ENCODE measurements around the gene MRTFB. TPM values are rescaled to one million over a fixed set of nuclear protein-coding genes. Genes with fewer than 3 reads are reported as not detected.

MRTFB gene
- polyA plus RNA-seq, 1 experiment, result 6.2 TPM

DNA sequence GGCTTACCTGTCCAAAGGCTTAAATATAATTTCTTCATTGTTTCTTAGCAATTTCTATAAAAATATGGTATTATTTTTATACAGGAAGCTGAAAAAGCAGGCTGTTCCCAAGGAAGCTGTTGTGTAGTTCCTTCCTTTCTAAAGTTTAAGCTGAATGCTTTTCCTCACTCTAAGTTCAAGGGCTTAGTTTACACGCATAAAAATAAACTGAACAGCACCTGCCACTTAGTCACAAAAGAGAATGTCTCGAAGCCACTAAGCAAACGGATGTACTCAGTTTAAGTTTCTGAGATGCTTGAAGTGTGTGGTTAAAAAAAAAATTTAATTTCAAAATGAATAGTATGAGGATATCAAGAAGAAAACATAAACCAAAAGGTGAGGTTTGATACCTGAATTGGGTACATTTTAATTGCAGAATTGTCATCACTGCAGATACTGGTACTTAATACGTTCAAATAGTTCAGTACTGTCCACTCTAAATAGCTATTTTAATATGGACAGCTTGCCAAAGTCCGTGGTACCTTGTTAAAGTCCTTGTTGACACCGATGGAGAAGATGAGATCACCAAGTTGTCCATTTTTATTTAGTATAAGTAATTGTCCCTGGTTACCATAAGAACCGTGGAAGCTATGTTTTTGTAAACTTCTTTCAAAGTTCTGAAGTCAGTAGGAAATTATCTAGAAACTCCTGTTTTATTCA lies 38.1 kb downstream of the MRTFB start:
- H3K4me3 ChIP-seq (ENCODE audit: low read depth, low read length), result no peak overlapping the region
- ChIA-PET CTCF (interaction anchor here (0.9 to 1.7 kb wide), 3 partner anchors 9 to 18 kb away, joined by 3 to 6 read pairs (median 5); no protein-coding TSS in a partner anchor), POLR2A (no interaction called here)
- TF ChIP-seq, protein P1, sequence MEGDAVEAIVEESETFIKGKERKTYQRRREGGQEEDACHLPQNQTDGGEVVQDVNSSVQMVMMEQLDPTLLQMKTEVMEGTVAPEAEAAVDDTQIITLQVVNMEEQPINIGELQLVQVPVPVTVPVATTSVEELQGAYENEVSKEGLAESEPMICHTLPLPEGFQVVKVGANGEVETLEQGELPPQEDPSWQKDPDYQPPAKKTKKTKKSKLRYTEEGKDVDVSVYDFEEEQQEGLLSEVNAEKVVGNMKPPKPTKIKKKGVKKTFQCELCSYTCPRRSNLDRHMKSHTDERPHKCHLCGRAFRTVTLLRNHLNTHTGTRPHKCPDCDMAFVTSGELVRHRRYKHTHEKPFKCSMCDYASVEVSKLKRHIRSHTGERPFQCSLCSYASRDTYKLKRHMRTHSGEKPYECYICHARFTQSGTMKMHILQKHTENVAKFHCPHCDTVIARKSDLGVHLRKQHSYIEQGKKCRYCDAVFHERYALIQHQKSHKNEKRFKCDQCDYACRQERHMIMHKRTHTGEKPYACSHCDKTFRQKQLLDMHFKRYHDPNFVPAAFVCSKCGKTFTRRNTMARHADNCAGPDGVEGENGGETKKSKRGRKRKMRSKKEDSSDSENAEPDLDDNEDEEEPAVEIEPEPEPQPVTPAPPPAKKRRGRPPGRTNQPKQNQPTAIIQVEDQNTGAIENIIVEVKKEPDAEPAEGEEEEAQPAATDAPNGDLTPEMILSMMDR (IDR thresholded peaks at IDR 0.05; ENCODE audit: insufficient read depth, low read depth, low read length), result no peak
- no peaks in the 10 kb centered on the region for H3K27me3 ChIP-seq (ENCODE audit: control insufficient read depth, insufficient read depth, low read length)
- H3K36me3 ChIP-seq (ENCODE audit: control insufficient read depth, insufficient read depth, low read length), result no peaks in the 10 kb centered on the region
- DNase-seq (ENCODE audit: low read depth), result no peak

DNA sequence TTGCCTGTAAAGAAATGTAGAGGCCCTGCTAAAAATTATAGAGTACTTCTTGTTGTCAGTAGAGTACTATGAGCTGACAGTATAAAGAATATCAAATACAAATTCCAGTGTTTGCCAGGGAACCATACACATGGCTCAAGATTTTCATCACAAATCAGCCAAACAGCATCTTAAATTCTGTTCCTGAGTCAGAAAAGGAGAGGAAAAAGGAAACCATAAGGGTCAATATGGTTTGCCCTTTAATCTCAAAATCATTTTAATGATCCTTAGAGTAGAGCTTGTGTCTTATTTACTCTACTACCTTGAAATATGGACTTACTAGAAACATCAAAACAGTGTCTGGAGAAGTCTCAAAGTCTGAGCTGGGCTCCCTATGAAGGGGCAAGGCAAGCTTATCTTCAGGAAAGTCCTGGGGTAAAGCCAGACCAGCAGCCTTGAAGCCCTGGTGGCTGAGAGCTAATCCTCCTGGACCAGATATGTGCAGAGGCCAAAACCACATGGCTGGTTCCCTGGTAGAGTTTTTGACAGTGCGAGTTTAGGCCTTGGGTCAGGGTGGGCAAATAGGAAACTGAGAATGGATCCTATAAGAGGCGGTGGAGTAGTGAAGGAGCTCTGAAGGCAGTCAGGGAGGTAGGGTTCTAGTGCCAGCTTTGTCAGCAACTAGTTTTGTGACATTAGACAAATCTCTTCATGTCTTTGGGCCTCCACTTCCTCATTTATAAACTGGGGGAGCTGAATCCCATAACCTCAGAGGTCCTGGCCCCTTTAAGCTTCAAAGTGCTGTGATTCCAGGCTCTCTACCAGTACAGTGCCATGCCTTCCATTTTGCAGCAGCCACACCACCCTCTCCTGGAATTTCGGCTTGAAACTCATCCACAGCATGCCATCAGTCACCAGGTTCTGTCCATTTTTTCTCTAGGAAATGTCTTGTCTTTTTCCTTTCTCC lies 38.9 kb downstream of the MRTFB start:
- no peak for DNase-seq (ENCODE audit: low read depth)
- TF ChIP-seq, protein P1 (IDR thresholded peaks at IDR 0.05; ENCODE audit: insufficient read depth, low read depth, low read length), result no peak
- ChIA-PET POLR2A (no interaction called here), CTCF (interaction anchor here (0.7 to 1.7 kb wide), 3 partner anchors 9 to 18 kb away, joined by 3 to 6 read pairs (median 5); no protein-coding TSS in a partner anchor)
- Histone ChIP-seq H3K4me3 (ENCODE audit: low read depth, low read length) (no peak overlapping the region), H3K27me3 (ENCODE audit: control insufficient read depth, insufficient read depth, low read length) (no peaks in the 10 kb centered on the region), H3K36me3 (ENCODE audit: control insufficient read depth, insufficient read depth, low read length) (no peaks in the 10 kb centered on the region)

DNA sequence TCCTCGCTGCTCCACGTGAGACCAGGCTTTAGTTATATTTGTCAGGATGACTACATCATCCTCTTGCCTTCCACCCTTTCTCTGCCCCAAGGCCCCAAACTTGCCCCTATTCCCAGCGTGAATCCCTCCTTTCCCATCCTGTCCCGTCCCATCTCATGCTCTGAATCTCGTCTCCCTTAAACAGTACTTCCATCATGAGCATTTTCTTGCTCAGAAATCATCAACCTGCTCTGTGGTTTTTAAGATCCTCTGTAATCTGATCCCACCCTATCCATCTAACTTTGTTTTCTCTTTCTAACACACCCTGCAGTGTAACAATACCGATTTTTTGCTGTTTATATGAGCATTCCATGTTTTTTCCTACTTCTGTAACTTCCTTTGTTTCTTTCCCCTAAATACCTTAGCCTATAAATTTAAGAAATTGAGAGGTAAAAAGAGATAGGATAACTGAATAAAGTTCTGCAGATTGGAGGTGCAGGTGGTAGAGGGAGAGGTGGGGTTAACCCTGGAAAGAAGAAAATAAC lies 39.7 kb downstream of the MRTFB start:
- ChIA-PET CTCF (interaction anchor here (0.7 kb wide), 1 partner anchor 19 kb away, joined by 3 read pairs; no protein-coding TSS in a partner anchor), POLR2A (no interaction called here)
- H3K36me3 ChIP-seq (ENCODE audit: control insufficient read depth, insufficient read depth, low read length), result no peaks in the 10 kb centered on the region
- no peak for DNase-seq (ENCODE audit: low read depth)
- TF ChIP-seq, protein P1 (IDR thresholded peaks at IDR 0.05; ENCODE audit: insufficient read depth, low read depth, low read length), result no peak
- H3K27me3 ChIP-seq (ENCODE audit: control insufficient read depth, insufficient read depth, low read length), result no peaks in the 10 kb centered on the region
- no peak overlapping the region for H3K4me3 ChIP-seq (ENCODE audit: low read depth, low read length)

DNA sequence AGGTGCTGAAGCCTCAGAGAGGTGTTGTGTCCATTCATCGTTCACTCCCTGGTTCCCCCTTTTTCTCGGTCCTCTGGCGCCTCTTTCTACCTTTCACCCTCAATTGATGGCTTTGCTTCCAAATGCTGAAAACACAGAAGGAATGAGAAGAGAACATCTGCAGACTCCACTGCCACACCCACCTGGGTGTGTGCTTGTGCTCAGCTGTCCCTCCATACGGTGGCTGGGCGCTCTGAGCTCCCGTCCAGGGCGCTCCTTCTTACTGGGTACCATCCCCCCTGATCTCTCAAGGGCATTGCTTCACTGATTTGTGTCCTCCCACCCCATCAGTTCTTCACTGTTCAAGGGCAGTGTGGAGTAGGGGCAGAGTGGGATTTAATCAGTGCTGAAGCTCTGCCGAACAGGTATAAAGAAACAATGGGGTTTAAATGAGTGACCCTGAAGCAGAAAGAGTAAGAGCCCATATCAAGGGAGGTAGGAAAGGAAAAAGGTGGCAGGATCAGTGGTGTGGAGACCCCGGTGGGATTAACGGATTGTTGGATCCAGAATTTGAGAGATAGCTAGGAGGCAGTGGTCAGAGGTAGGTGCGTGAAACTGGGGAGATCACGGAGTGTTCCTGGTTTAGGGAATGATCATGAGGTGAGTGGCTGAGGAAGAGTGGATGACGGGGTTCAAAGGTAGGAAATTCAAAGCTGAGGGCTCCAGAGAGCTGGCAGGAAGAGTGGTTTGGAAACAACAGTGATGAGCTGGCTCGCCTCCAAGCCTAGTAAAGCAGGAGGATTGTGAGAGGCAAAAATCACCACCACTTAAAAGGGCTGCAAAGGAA lies 40.8 kb downstream of the MRTFB start:
- Histone ChIP-seq H3K36me3 (ENCODE audit: control insufficient read depth, insufficient read depth, low read length) (no peaks in the 10 kb centered on the region), H3K4me3 (ENCODE audit: low read depth, low read length) (no peak overlapping the region), H3K27me3 (ENCODE audit: control insufficient read depth, insufficient read depth, low read length) (no peaks in the 10 kb centered on the region)
- POLR2A ChIA-PET, result no interaction called here
- CTCF ChIA-PET, result interaction anchor here (1.2 kb wide), 1 partner anchor 13 kb away, joined by 3 read pairs; no protein-coding TSS in a partner anchor
- DNase-seq (ENCODE audit: low read depth), result no peak
- TF ChIP-seq, protein P1 (IDR thresholded peaks at IDR 0.05; ENCODE audit: insufficient read depth, low read depth, low read length), result no peak
